Caco-2 (cell line): ENCODE results near the gene OR6B2. TPM values are rescaled to one million over a fixed set of nuclear protein-coding genes. Genes with fewer than 3 reads are reported as not detected.
A peak's percentile ranks its signal among the peaks of the same experiment; 100 is the strongest.

Experiments used
- BruUV-seq: library from RNA; stranded (reverse); fragments of 400-500 nt; replicated peaks from 2 replicates; lab custom pipeline; 2021; lab: Mats Ljungman, UMichigan
- CTCF ChIA-PET: fragments of 300-600 bp; sonication (Branson Sonifier 250); formaldehyde crosslinking; loops from one replicate; lab custom pipeline; 2022; ENCODE audit warnings: antibody characterized with exemption; lab: Charles Lee
- POLR2A ChIA-PET: fragments of 300-600 bp; sonication (Branson Sonifier 250); formaldehyde crosslinking; loops from one replicate; lab custom pipeline; 2022; ENCODE audit warnings: antibody characterized with exemption; lab: Charles Lee
- DNase-seq, 2 experiments: peaks; one replicate each; pipeline versions ENCODE4 v3.0.0 to v3.0.0-alpha.2; 2020 to 2022
- H3K27me3 ChIP-seq: replicated peaks from 2 replicates; pipeline ENCODE4 v1.6.0; 2011; ENCODE audit warnings: low read length; ENCODE audit not compliant: control insufficient read depth, insufficient read depth
- H3K36me3 ChIP-seq: 2 replicates; pipeline ENCODE4 v1.5.1; 2011; ENCODE audit warnings: low read length; ENCODE audit not compliant: control insufficient read depth, insufficient read depth
- H3K4me1 ChIP-seq: fragments of 250-450 bp; sonication (Bioruptor Pico); 2 replicates; pipeline ENCODE4 v1.5.1; 2020; ENCODE audit warnings: mild to moderate bottlenecking
- H3K4me3 ChIP-seq: 2 replicates; pipeline ENCODE4 v1.5.1; 2011; ENCODE audit warnings: low read depth, mild to moderate bottlenecking, control low read depth, low read length
- H3K9me3 ChIP-seq: fragments of 250-450 bp; sonication (Bioruptor Pico); 2 replicates; pipeline ENCODE4 v1.5.1; 2020; ENCODE audit warnings: mild to moderate bottlenecking, moderate library complexity
- H3K27ac Mint-ChIP-seq: one replicate; pipeline ENCODE4 v1.8.0; 2022; ENCODE audit warnings: mixed read lengths; ENCODE audit not compliant: unreplicated experiment
- H3K27me3 Mint-ChIP-seq: one replicate; pipeline ENCODE4 v1.8.0; 2022; ENCODE audit warnings: mixed read lengths; ENCODE audit not compliant: insufficient read depth, unreplicated experiment
- H3K36me3 Mint-ChIP-seq: one replicate; pipeline ENCODE4 v1.8.0; 2022; ENCODE audit warnings: mild to moderate bottlenecking, mixed read lengths; ENCODE audit not compliant: insufficient read depth, unreplicated experiment
- H3K4me1 Mint-ChIP-seq: one replicate; pipeline ENCODE4 v1.8.0; 2022; ENCODE audit warnings: low read depth, mixed read lengths; ENCODE audit not compliant: unreplicated experiment
- H3K4me3 Mint-ChIP-seq: one replicate; pipeline ENCODE4 v1.8.0; 2022; ENCODE audit warnings: mild to moderate bottlenecking, moderate library complexity, mixed read lengths; ENCODE audit not compliant: unreplicated experiment
- H3K9me3 Mint-ChIP-seq: one replicate; pipeline ENCODE4 v1.8.0; 2022; ENCODE audit warnings: mixed read lengths; ENCODE audit not compliant: unreplicated experiment
- CTCF ChIP-seq, 2 experiments: fragments of 200-600 bp in 1 of 2; IDR thresholded peaks; 1 replicate in 1 of 2; 2 replicates in 1 of 2; pipeline versions ENCODE4 v1.5.1 to v1.8.0; 2011 to 2022; ENCODE audit warnings: antibody characterized with exemption in 1 of 2, control low read depth in 1 of 2, inconsistent platforms in 1 of 2, low read depth in 1 of 2, low read length in 1 of 2, mild to moderate bottlenecking in 1 of 2, moderate library complexity in 1 of 2; ENCODE audit not compliant: insufficient read depth in 1 of 2, severe bottlenecking in 1 of 2, unreplicated experiment in 1 of 2
- intact Hi-C: fragments of 100-400 bp; cut with micrococcal nuclease; formaldehyde crosslinking; loops from one replicate; pipeline ENCODE4 v1.10.0; 2022; ENCODE audit not compliant: unreplicated experiment
- total RNA-seq: library from RNA; stranded (reverse); gene quantifications from 2 replicates; pipeline ENCODE4 v1.2.3, GENCODE V29; 2022

The OR6B2 gene
- total RNA-seq, 1 experiment from 2014 or later: not detected

GRCh38 chr2:240018071-240018750 lies 12.0 kb downstream of the OR6B2 start:
- Histone ChIP-seq H3K9me3 (no peaks in the 10 kb centered on the region), H3K36me3 (no peaks in the 10 kb centered on the region; the same call in 1 of the 2 replicates), H3K4me3 (no peak overlapping the region), H3K4me1 (no peaks in the 10 kb centered on the region), H3K27me3 (no peaks in the 10 kb centered on the region)
- BruUV-seq: no TSS peak
- CTCF ChIA-PET: no interaction called here
- no peak for DNase-seq
- no peak overlapping the region for H3K27ac Mint-ChIP-seq
- no peak for TF ChIP-seq CTCF (IDR thresholded peaks at IDR 0.05; ENCODE audit: insufficient read depth in 1 of 2, low read depth in 1 of 2, low read length in 1 of 2, severe bottlenecking in 1 of 2, unreplicated experiment in 1 of 2)
- H3K9me3 Mint-ChIP-seq: no peaks in the 10 kb centered on the region
- POLR2A ChIA-PET: no interaction called here
- intact Hi-C loops: no loop called here
- H3K27me3 Mint-ChIP-seq: no peaks in the 10 kb centered on the region
- no peaks in the 10 kb centered on the region for H3K4me1 Mint-ChIP-seq
- peaks cover 40% of the 10 kb centered on the region for H3K36me3 Mint-ChIP-seq
- no peak overlapping the region for H3K4me3 Mint-ChIP-seq

- H3K4me1 ChIP-seq: no peaks in the 10 kb centered on the region
- no peak overlapping the region for H3K4me3 Mint-ChIP-seq
- intact Hi-C loops: no loop called here
These were observed 15.9 kb downstream of the OR6B2 start for GRCh38 chr2:240014327-240014726.

GRCh38 chr2:240013343-240013742 lies 16.9 kb downstream of the OR6B2 start:
- H3K4me1 ChIP-seq: no peaks in the 10 kb centered on the region
- Mint-ChIP-seq H3K4me1 (no peaks in the 10 kb centered on the region), H3K27ac (no peak overlapping the region), H3K9me3 (no peaks in the 10 kb centered on the region), H3K36me3 (peaks cover 34% of the 10 kb centered on the region), H3K4me3 (no peak overlapping the region), H3K27me3 (no peaks in the 10 kb centered on the region)
- intact Hi-C loops: no loop called here
- peak in 1 of 2 experiments; percentile 9 for TF ChIP-seq CTCF (IDR thresholded peaks at IDR 0.05; ENCODE audit: insufficient read depth in 1 of 2, low read depth in 1 of 2, low read length in 1 of 2, severe bottlenecking in 1 of 2, unreplicated experiment in 1 of 2)
- CTCF ChIA-PET: interaction anchor here (0.6 kb wide), 1 partner anchor 30 kb away, joined by 3 read pairs; no protein-coding TSS in a partner anchor
- BruUV-seq: TSS peak; percentile 21
- H3K27me3 ChIP-seq: no peaks in the 10 kb centered on the region
- POLR2A ChIA-PET: interaction anchor here (0.6 kb wide), 1 partner anchor 12 kb away, joined by 4 read pairs; the partner anchor contains the start of gene NDUFA10
- H3K9me3 ChIP-seq: no peaks in the 10 kb centered on the region
- H3K4me3 ChIP-seq: no peak overlapping the region
- H3K36me3 ChIP-seq: no peaks in the 10 kb centered on the region
- DNase-seq: no peak

More at GRCh38 chr2:240014327-240014726, 15.9 kb downstream of the OR6B2 start:
- Mint-ChIP-seq H3K9me3 (no peaks in the 10 kb centered on the region), H3K27me3 (no peaks in the 10 kb centered on the region), H3K4me1 (no peaks in the 10 kb centered on the region), H3K36me3 (peaks cover 40% of the 10 kb centered on the region), H3K27ac (no peak overlapping the region)
- H3K27me3 ChIP-seq: no peaks in the 10 kb centered on the region
- TF ChIP-seq CTCF (IDR thresholded peaks at IDR 0.05; ENCODE audit: insufficient read depth in 1 of 2, low read depth in 1 of 2, low read length in 1 of 2, severe bottlenecking in 1 of 2, unreplicated experiment in 1 of 2): no peak
- ChIA-PET POLR2A (no interaction called here), CTCF (no interaction called here)
- DNase-seq: no peak
- BruUV-seq: no TSS peak
- H3K36me3 ChIP-seq: no peaks in the 10 kb centered on the region
- no peaks in the 10 kb centered on the region for H3K9me3 ChIP-seq
- H3K4me3 ChIP-seq: no peak overlapping the region
